ENCODE measurements around the gene APBA2.

The APBA2 gene

GRCh38 chr15:28930476-28931291, 44.9 kb downstream of the APBA2 start:
- POLR2A ChIA-PET: no interaction called here
- no peak for DNase-seq (ENCODE audit: extremely low spot score)
- no peak for TF ChIP-seq CTCF (IDR thresholded peaks at IDR 0.05; ENCODE audit: control extremely low read depth, extremely low read depth, low read depth, missing control alignments)
- CTCF ChIA-PET: interaction anchor here (1.5 kb wide), 1 partner anchor 48 kb away, joined by 3 read pairs; no protein-coding TSS in a partner anchor

- DNase-seq (ENCODE audit: extremely low spot score): no peak
- TF ChIP-seq CTCF (IDR thresholded peaks at IDR 0.05; ENCODE audit: control extremely low read depth, extremely low read depth, low read depth, missing control alignments): no peak
- POLR2A ChIA-PET: no interaction called here
- CTCF ChIA-PET: no interaction called here
Observed at GRCh38 chr15:28931828-28932227, 46.1 kb downstream of the APBA2 start.

DNA sequence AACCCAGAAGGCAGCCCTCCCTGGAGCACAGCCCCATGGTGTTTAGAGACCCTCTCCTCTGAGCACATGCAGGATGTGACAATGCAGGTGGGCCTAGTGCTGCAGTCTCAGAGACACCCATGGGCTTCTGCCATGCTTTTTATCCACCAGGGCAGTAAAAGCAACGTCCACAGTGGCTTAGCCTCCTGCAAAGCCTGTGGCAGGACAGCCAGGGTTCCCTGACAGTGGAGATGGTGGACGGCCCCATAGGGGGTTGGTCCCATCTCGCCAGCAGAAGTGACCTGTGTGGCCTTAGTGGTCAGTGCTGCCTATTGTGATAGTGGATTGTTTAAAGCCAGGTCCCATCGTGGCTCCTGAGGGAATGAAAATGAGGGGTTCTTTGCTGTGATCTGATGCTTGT, 46.6 kb downstream of the APBA2 start:
- ChIA-PET POLR2A (no interaction called here), CTCF (no interaction called here)
- no peak for DNase-seq (ENCODE audit: extremely low spot score)
- no peak for TF ChIP-seq CTCF (IDR thresholded peaks at IDR 0.05; ENCODE audit: control extremely low read depth, extremely low read depth, low read depth, missing control alignments)

- ChIA-PET CTCF (no interaction called here), POLR2A (no interaction called here)
- DNase-seq (ENCODE audit: extremely low spot score): no peak
- no peak for TF ChIP-seq CTCF (IDR thresholded peaks at IDR 0.05; ENCODE audit: control extremely low read depth, extremely low read depth, low read depth, missing control alignments)
Observed at GRCh38 chr15:28933710-28934445, 48.1 kb downstream of the APBA2 start.

DNA sequence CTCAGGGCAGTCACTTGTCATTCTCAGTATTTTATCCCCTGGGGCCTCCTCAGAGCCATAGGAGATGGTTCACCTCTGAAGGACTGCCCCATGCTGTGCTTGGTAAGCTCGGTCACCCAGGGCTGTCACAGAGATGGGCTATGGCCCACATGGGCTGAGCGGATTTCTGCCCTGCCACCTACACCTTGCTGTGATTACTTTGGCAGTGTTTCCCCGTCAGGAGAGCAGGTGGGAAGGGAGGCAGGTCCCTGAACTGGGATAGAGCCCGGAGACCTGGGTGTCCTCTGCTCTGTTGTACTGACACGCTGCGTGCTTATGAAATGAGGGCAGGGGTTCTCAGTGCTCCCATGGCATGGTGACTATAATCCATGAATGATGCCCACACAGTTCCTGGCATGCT, 48.9 kb downstream of the APBA2 start:
- ChIA-PET CTCF (no interaction called here), POLR2A (no interaction called here)
- no peak for TF ChIP-seq CTCF (IDR thresholded peaks at IDR 0.05; ENCODE audit: control extremely low read depth, extremely low read depth, low read depth, missing control alignments)
- DNase-seq (ENCODE audit: extremely low spot score): no peak

- TF ChIP-seq CTCF (IDR thresholded peaks at IDR 0.05; ENCODE audit: control extremely low read depth, extremely low read depth, low read depth, missing control alignments): peak; percentile 29
- POLR2A ChIA-PET: no interaction called here
- DNase-seq (ENCODE audit: extremely low spot score): peak; percentile 44
- CTCF ChIA-PET: no interaction called here
Observed at GRCh38 chr15:28935316-28935715, 49.5 kb downstream of the APBA2 start.
